B cell (primary cell): ENCODE data around the gene TMTC4. TPM values are rescaled to one million over a fixed set of nuclear protein-coding genes. Genes with fewer than 3 reads are reported as not detected.

Experiments
- ATAC-seq: fragments of 200-7000 bp; cut with Tn5 transposase; one replicate; pipeline ENCODE4 v1.10.0; 2021; ENCODE audit warnings: low read depth, mild to moderate bottlenecking, moderate number of reproducible peaks, moderate library complexity
- CTCF ChIA-PET: fragments of 350-600 bp; sonication (Branson Sonifier 250); formaldehyde crosslinking; loops from one replicate; lab custom pipeline; 2021; ENCODE audit warnings: antibody characterized with exemption, inconsistent platforms; lab: Charles Lee
- POLR2A ChIA-PET: fragments of 350-600 bp; sonication (Branson Sonifier 250); formaldehyde crosslinking; loops from one replicate; lab custom pipeline; 2021; ENCODE audit warnings: antibody characterized with exemption; lab: Charles Lee
- DNase-seq: peaks from one replicate; pipeline ENCODE4 v3.0.0; 2013
- H2AFZ ChIP-seq: 2 replicates; pipeline ENCODE4 v1.6.1; 2012; ENCODE audit warnings: mild to moderate bottlenecking, low read depth, low read length; ENCODE audit not compliant: insufficient read depth, poor library complexity, severe bottlenecking
- H3K27ac ChIP-seq, 2 donors: 1 replicate in 1 of 2; 2 replicates in 1 of 2; pipeline ENCODE4 v1.5.1; 2012 to 2013; ENCODE audit warnings: low read length in 2 of 2, mild to moderate bottlenecking in 2 of 2, moderate library complexity in 1 of 2
- H3K27me3 ChIP-seq, 4 experiments: fragments of 200-600 bp in 1 of 4; sonication (generic) in 1 of 4; replicated peaks in 1 of 4; 1 replicate in 2 of 4; 2 replicates in 2 of 4; pipeline versions ENCODE4 v1.6.1 to v1.7.0; 2013 to 2016; ENCODE audit warnings: low read length in 3 of 4, mild to moderate bottlenecking in 2 of 4, mixed read lengths in 1 of 4, moderate library complexity in 1 of 4; ENCODE audit not compliant: insufficient read depth in 4 of 4, control insufficient read depth in 3 of 4; ENCODE audit errors: control extremely low read depth in 1 of 4
- H3K36me3 ChIP-seq, 2 experiments: replicated peaks in 1 of 2; 1 replicate in 1 of 2; 2 replicates in 1 of 2; pipeline versions ENCODE4 v1.6.1 to v1.7.1; 2013; ENCODE audit warnings: low read length in 1 of 2; ENCODE audit not compliant: insufficient read depth in 2 of 2, control insufficient read depth in 1 of 2; ENCODE audit errors: control extremely low read depth in 1 of 2, extremely low read depth in 1 of 2
- H3K4me1 ChIP-seq, 2 donors: fragments of 200-600 bp in 1 of 2; sonication (generic) in 1 of 2; 1 replicate in 1 of 2; 2 replicates in 1 of 2; pipeline versions ENCODE4 v1.5.1 to v1.6.1; 2013 to 2017; ENCODE audit warnings: low read length in 2 of 2; ENCODE audit not compliant: control insufficient read depth in 2 of 2, insufficient read depth in 2 of 2
- H3K4me2 ChIP-seq: replicated peaks from 2 replicates; pipeline ENCODE3; 2012; ENCODE audit warnings: mild to moderate bottlenecking, low read depth, low read length; ENCODE audit not compliant: poor library complexity, severe bottlenecking
- H3K4me3 ChIP-seq, 5 experiments: fragments of 200-600 bp in 1 of 5; sonication (generic) in 1 of 5; 1 replicate in 3 of 5; 2 replicates in 2 of 5; pipeline versions ENCODE4 v1.5.1 to v1.7.0; 2011 to 2016; ENCODE audit warnings: low read length in 4 of 5, mild to moderate bottlenecking in 4 of 5, low read depth in 2 of 5, control low read depth in 1 of 5, moderate library complexity in 1 of 5; ENCODE audit not compliant: insufficient read depth in 1 of 5; ENCODE audit errors: control extremely low read depth in 1 of 5, extremely low read depth in 1 of 5
- H3K79me2 ChIP-seq: fragments of 200-600 bp; sonication (generic); one replicate; pipeline ENCODE4 v1.6.0; 2016; ENCODE audit warnings: low read length; ENCODE audit not compliant: control insufficient read depth, insufficient read depth
- H3K9ac ChIP-seq: fragments of 200-600 bp; sonication (generic); 2 replicates; pipeline ENCODE4 v1.6.1; 2017; ENCODE audit warnings: mild to moderate bottlenecking, low read length, moderate library complexity
- H3K9me3 ChIP-seq, 3 donors: one replicate each; pipeline versions ENCODE4 v1.6.1 to v1.7.1; 2013; ENCODE audit warnings: low read length in 2 of 3; ENCODE audit not compliant: control insufficient read depth in 2 of 3, insufficient read depth in 1 of 3; ENCODE audit errors: control extremely low read depth in 1 of 3
- H4K20me1 ChIP-seq: 2 replicates; pipeline ENCODE4 v1.6.0; 2012; ENCODE audit warnings: mild to moderate bottlenecking, low read length; ENCODE audit not compliant: insufficient read depth, control insufficient read depth, poor library complexity, severe bottlenecking
- H3K27ac Mint-ChIP-seq: one replicate; pipeline ENCODE4 v1.8.0; 2021; ENCODE audit warnings: mixed read lengths
- H3K27me3 Mint-ChIP-seq: one replicate; pipeline ENCODE4 v1.8.0; 2021; ENCODE audit warnings: mixed read lengths
- H3K4me1 Mint-ChIP-seq: one replicate; pipeline ENCODE4 v1.8.0; 2021; ENCODE audit warnings: mixed read lengths
- H3K4me3 Mint-ChIP-seq: one replicate; pipeline ENCODE4 v1.8.0; 2021; ENCODE audit warnings: mixed read lengths
- H3K9me3 Mint-ChIP-seq: one replicate; pipeline ENCODE4 v1.8.0; 2022; ENCODE audit warnings: mixed read lengths; ENCODE audit not compliant: insufficient read depth
- CTCF ChIP-seq: fragments of 200-600 bp; IDR thresholded peaks from one replicate; pipeline ENCODE4 v1.8.0; 2022; ENCODE audit warnings: antibody characterized with exemption, mild to moderate bottlenecking
- EZH2 ChIP-seq: IDR thresholded peaks from 2 replicates; pipeline ENCODE4 v1.6.1; 2012; ENCODE audit warnings: borderline replicate concordance, low read depth, mild to moderate bottlenecking, moderate library complexity, low read length; ENCODE audit not compliant: insufficient read depth, poor library complexity, severe bottlenecking
- WGBS: methylation state at CpG from one replicate; pipeline ENCODE4 v1.1.5; 2013; ENCODE audit warnings: missing lambda C conversion rate; ENCODE audit not compliant: insufficient coverage; 5-methylcytosine and 5-hydroxymethylcytosine counted together
- intact Hi-C: fragments of 100-400 bp; cut with micrococcal nuclease; formaldehyde crosslinking; loops from one replicate; pipeline ENCODE4 v1.10.0; 2022
- polyA plus RNA-seq: library from polyadenylated mRNA; depleted of rRNA; stranded (reverse); fragments of >200 nt; gene quantifications from 2 replicates; pipeline ENCODE4 v1.2.3, GENCODE V29; 2012
- total RNA-seq, 2 donors: library from RNA; stranded (reverse); fragments of 120-200 nt in 1 of 2; gene quantifications; 1 replicate in 1 of 2; 2 replicates in 1 of 2; pipeline versions ENCODE4 v1.2.3 to v1.2.4, GENCODE V29; 2013 to 2022

Gene TMTC4
- total and polyA plus RNA-seq, 2 donors (not counting 1 experiment from before 2014, with no cell fraction given): 7.9 to 17.8 TPM

GRCh38 chr13:100673713-100674571 is 653 bp downstream of the TMTC4 start:
- Histone ChIP-seq H3K4me2 (peak overlapping the region; percentile 97), H3K9me3 (peaks cover 0 to 4% (median 0%) of the 10 kb centered on the region in 3 donors), H3K36me3 (peaks cover 0 to 4% of the 10 kb centered on the region in 2 experiments), H3K9ac (peak overlapping the region; percentile 73), H3K27ac (no peak overlapping the region), H3K27me3 (no peaks in the 10 kb centered on the region), H3K79me2 (peaks cover 19% of the 10 kb centered on the region), H4K20me1 (peaks cover 4% of the 10 kb centered on the region), H3K4me1 (peaks cover 13 to 19% of the 10 kb centered on the region in 2 donors), H2AFZ (peak overlapping the region; percentile 92), H3K4me3 (peak overlapping the region; percentile 33 to 84 (median 74))
- WGBS: under 1% methylated on average over 79 of the region's 86 CpGs
- peak overlapping the region; percentile 76 for H3K27ac Mint-ChIP-seq
- no peak for TF ChIP-seq EZH2
- no peak for TF ChIP-seq CTCF
- H3K4me1 Mint-ChIP-seq: peaks cover 13% of the 10 kb centered on the region
- H3K9me3 Mint-ChIP-seq: no peaks in the 10 kb centered on the region
- ChIA-PET POLR2A (interaction anchor here (1.2 kb wide), 1 partner anchor 86 kb away, joined by 3 read pairs; the partner anchor contains the start of gene GGACT), CTCF (interaction anchor here (0.6 to 1.6 kb wide), 8 partner anchors 10 to 101 kb away, joined by 3 to 9 read pairs (median 3); partner anchors contain the start of gene GGACT)
- intact Hi-C loops: loop anchor here (1.0 to 5.0 kb wide), 2 partner anchors 86 to 1067 kb away; partner anchors contain the start of genes CLYBL and GGACT
- H3K4me3 Mint-ChIP-seq: peak overlapping the region; percentile 93
- ATAC-seq (peak; percentile 9), DNase-seq (peak; percentile 53)
- peaks cover 9% of the 10 kb centered on the region for H3K27me3 Mint-ChIP-seq
